Measurements from ENCODE around the gene CHRNE. TPM values are rescaled to one million over a fixed set of nuclear protein-coding genes. Genes with fewer than 3 reads are reported as not detected.
"Not testable (repeated sequence)": the region's sequence is repeated elsewhere in the genome, so short reads cannot be mapped to it uniquely, and the experiment has no call there.

The CHRNE gene
- polyA plus RNA-seq, 12 donors = 1.1 to 5.9 (median 1.6) TPM; not detected in 1

DNA sequence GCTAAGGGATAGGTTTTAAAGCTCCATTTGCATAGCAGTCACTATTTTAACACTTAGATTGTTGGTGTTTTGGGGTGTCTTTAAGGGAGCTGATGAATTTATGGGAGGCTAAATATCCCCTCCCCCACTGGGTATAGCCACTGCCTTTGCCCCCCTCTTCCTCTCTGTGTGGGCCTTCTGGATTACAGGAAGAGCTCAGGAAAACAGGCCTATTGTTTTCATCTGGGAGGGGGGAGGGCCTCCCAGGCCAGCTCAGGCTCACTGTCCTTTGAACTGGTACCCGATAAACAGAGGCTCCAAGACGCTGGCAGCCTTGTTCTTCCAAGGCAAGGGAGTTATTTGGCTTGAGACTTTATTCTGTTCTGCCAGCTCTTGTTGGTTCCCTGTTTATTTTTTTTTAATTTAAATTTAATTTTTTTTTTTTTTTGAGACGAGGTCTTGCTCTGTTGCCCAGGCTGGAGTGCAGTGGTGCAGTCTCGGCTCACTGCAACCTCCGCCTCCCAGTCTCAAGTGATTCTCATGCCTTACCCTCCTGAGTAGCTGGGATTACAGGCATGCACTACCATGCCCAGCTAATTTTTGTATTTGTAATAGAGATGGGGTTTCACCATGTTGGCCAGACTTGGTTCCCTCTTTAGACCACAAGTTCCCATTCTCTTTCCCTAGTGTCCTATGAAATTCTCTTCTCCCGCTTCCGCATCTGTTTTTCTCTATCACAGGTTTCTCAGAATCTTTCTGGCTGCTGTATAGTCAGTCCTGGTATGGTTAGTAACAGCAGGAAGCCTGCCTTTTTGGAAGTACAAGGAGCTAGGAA, 44.6 kb downstream of the CHRNE start:
- no peak for DNase-seq

DNA sequence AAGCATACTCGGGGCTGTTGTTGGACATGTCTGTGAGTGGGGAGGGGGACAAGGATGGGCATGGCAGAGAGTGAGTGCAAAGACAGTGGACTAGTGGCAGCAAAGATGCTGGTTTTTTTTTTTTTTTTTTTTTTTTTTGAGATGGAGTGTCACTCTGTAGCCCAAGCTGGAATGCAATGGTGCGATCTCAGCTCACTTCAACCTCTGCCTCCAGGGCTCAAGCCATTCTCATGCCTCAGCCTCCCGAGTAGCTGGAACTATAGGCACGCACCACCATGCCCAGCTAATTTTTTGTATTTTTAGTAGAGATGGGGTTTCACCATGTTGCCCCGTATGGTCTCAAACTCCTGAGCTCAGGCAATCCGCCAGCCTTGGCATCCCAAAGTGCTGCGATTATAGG, 45.6 kb downstream of the CHRNE start:
- DNase-seq = not testable (repeated sequence)

DNA sequence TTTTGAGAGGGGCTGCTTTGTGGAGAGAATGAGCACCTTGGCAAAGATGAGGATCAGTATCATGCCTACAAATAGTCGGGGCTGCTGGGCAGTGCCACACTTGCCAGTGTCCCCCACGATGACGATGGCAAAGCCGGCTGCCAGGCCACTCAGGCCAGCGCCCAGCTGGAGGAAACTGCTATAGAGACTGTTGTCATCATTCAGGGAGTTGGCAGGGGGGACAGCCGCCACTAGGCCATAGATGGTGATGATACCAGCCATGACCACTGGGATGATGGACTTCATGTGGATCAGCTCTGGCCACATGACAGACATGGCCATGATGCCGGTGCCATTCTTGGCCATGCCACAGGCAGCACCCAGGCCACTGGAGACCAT, 46.0 kb downstream of the CHRNE start:
- no peak for DNase-seq

DNA sequence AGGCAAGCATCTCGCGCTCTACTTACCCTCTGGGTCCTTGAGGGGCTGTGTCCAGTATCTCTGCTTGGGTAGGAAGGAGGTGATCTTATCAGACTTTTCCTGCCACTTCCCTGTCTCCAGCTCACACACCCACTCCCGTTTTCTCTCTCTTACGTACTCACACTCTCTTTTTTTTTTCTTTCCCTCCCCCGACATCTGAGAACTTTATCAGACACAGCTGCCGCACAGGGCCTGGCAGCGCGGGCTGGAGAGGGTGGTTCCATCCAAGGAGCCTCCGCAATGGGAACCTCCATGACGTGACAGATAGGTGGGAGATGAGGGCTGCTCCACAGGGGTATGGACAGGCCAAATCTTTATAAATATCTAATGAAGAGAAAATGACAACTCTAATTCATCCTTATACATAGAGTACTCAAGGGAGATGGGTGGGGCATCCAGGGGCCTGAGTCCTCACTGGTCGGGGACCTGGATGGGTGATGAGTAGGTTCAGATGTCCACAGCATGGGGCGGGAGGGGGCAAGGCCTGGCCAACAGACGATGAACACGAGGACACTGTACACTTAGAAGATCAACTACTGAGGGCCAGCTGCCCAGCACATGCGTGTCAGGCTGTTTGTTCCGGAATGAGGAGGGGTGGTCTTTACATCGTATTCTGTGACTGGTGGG, 46.5 kb downstream of the CHRNE start:
- DNase-seq = no peak

DNA sequence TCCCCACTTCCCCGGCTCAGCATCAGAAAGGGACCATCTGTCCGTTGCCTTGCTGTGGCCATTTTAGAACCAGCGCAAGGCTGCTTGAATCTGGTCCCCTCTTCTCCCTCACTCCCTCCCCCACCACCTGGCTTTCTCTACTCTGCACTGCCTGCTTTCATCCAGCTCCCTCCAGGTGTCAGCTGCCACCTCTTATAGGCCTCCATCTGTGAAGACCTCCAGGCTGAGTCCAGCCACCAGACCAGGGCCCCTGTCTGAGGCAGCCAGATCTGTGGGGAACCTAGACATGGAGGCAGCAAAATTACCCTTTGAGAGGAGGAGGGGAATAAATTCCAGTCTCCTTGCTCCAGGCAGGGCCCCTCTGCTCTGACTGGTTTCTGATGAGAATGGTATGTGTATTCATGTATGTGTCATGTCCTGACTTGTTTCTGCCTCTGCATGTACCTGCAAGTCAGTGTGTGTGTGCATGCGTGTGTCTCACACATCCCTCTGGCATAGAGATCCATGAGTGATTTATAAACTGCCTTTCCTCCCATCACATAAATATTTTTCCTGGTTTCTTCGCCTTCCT, 48.7 kb downstream of the CHRNE start:
- no peak for DNase-seq

DNA sequence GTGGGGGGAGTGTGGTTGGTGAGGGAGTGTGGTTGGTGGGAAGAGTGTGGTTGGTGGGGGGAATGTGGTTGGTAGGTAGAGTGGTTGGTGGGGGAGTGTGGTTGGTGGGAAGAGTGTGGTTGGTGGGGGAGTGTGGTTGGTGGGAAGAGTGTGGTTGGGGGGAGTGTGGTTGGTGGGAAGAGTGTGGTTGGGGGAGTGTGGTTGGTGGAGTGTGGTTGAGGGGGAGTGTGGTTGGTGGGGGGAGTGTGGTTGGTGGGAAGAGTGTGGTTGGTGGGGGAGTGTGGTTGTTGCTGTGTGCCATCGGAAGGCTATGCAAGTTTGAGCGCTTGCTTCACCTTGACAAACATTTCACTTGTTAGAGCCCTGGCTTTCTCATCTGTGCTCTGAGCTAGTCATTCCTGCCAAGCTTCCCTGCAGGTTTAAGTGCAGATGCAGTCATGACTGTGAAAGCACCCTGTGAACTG, 49.7 kb downstream of the CHRNE start:
- DNase-seq = no peak

DNA sequence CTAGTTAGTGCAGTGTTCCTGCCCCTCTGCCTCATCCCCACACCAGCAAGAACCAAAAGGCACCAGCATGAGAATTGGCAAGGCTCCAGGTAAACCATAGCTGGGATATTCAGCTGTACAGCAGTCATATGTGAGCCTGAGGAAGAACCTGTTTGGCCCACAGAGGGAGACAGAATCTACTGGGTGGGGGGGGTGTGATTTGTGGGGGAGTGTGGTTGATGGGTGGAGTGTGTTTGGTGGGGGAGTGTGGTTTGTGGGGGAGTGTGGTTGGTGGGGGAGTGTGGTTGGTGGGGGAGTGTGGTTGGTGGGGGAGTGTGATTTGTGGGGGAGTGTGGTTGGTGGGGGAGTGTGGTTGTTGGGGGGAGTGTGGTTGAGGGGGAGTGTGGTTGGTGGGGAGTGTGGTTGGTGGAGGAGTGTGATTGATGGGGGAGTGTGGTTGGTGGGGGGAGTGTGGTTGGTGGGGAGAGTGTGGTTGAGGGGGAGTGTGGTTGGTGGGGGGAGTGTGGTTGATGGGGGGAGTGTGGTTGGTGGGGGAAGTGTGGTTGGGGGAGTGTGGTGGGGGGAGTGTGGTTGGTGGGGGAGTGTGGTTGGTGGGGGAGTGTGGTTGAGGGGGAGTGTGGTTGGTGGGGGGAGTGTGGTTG, 50.2 kb downstream of the CHRNE start:
- DNase-seq = no peak

DNA sequence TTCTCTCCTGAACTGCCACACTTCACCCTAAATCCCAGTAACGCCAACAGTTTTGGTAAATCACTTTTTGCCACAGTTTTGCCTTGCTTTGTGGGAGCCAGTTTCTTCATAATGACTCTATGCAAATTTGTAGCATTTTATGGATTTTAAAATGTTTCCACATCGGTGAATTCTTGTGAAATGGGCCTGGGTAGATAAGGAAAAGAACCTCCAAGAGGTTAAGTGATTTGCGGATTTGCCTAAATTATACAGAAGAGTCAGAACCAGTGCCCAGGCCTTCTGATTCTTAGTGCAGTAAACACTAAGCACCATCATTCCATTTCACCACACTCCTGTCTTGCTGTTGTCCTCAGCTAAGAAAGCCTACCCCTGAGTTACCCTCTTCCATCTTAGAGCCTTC, 51.8 kb downstream of the CHRNE start:
- no peak for DNase-seq

DNA sequence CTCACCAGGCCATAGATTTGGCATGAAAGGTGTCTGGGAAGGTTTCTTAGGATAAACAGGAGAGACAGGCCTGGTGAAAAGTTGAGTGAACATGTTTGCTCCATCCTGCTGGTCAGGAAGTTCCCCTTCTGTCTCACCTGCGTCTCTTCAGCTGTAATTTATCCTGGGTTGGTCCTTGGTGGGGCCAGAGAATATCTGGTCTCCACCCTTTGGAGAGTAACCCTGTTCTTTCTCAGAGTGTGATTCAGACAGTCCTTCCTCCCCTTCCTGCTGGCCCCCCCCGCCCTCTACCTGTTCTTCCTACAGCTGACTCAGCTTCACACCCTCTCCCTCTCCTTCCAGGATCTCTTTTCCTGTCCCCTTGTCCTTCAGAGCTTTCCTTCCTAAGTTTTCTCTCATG, 52.7 kb downstream of the CHRNE start:
- no peak for DNase-seq

DNA sequence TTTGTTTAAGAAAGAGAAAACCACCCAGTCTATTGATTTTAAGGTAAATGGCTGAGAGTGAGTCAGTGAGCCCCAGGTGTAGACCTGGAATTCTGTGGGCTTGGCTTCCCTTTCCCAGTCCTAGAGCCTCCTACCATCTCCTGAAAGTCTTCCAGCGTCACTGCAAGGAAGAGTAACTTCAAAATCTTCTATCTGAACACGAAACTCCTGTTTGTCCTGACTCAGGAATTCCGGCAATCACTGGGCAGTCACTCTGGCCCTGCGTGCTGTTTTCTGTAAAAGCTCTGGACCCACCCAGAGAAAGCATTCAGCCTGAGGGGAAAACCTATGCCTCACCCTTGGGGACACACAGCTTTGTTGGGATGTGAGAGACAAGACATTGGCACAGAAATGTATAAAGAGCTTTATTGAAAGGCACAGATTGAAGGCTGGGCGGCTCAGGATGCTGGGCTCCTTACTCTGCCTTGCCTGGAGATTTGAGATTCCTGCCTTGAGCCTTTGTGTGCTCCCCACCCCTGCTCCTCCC, 53.8 kb downstream of the CHRNE start:
- DNase-seq = no peak

Other genes with a start within 250 kb of the CHRNE start
- 10 to 100 TPM in 11 of 12 donors, not detected in 1; 26.2 to 56.6 (median 28.7) TPM for gene PELP1, start 199.0 kb downstream of the CHRNE start, polyA plus RNA-seq (ENCODE audit: insufficient read length in 12 of 12)
- 10 to 100 TPM in 11 of 12 donors, not detected in 1; 14.4 to 42.1 (median 18.9) TPM for gene ARRB2, start 192.5 kb downstream of the CHRNE start, polyA plus RNA-seq (ENCODE audit: insufficient read length in 12 of 12)
- gene MED11, start 171.7 kb downstream of the CHRNE start, polyA plus RNA-seq (ENCODE audit: insufficient read length in 12 of 12) = 10 to 100 TPM in 11 of 12 donors, not detected in 1; 15.7 to 30.1 (median 16.5) TPM
- gene ZMYND15, start 163.3 kb downstream of the CHRNE start, polyA plus RNA-seq (ENCODE audit: insufficient read length in 12 of 12) = under 1 TPM in 10 of 12 donors, not detected in 2; 0.08 to 0.68 (median 0.26) TPM
- gene CXCL16, start 163.2 kb downstream of the CHRNE start, polyA plus RNA-seq (ENCODE audit: insufficient read length in 12 of 12) = 10 to 100 TPM in 1 of 12 donors, 1 to 10 TPM in 9, not detected in 2; 3.6 to 10.6 (median 4.4) TPM
- under 1 TPM in 1 of 12 donors, not detected in 11; 0.43 TPM for gene TM4SF5, start 131.2 kb downstream of the CHRNE start, polyA plus RNA-seq (ENCODE audit: insufficient read length in 12 of 12)
- gene VMO1, start 116.7 kb downstream of the CHRNE start, polyA plus RNA-seq (ENCODE audit: insufficient read length in 12 of 12) = 10 to 100 TPM in 1 of 12 donors, 1 to 10 TPM in 8, under 1 TPM in 1, not detected in 2; 0.86 to 10.1 (median 5.1) TPM
- gene GLTPD2, start 114.1 kb downstream of the CHRNE start, polyA plus RNA-seq (ENCODE audit: insufficient read length in 12 of 12) = 1 to 10 TPM in 1 of 12 donors, under 1 TPM in 9, not detected in 2; 0.35 to 1.1 (median 0.51) TPM
- gene PSMB6, start 106.9 kb downstream of the CHRNE start, polyA plus RNA-seq (ENCODE audit: insufficient read length in 12 of 12) = 100 to 1,000 TPM in 1 of 12 donors, 10 to 100 TPM in 10, not detected in 1; 54.7 to 102 (median 94.2) TPM
- 10 to 100 TPM in 11 of 12 donors, not detected in 1; 19.6 to 47.2 (median 24.1) TPM for gene PLD2, start 95.9 kb downstream of the CHRNE start, polyA plus RNA-seq (ENCODE audit: insufficient read length in 12 of 12)
- gene MINK1, start 69.8 kb downstream of the CHRNE start, polyA plus RNA-seq (ENCODE audit: insufficient read length in 12 of 12) = 10 to 100 TPM in 11 of 12 donors, not detected in 1; 21.5 to 61.5 (median 28.0) TPM
- gene C17orf107, start 3.6 kb downstream of the CHRNE start, polyA plus RNA-seq (ENCODE audit: insufficient read length in 12 of 12) = 1 to 10 TPM in 8 of 12 donors, under 1 TPM in 3, not detected in 1; 0.70 to 9.2 (median 1.2) TPM
- 1 to 10 TPM in 6 of 12 donors, under 1 TPM in 4, not detected in 2; 0.61 to 7.5 (median 1.1) TPM for gene GP1BA, start 29.2 kb upstream of the CHRNE start, polyA plus RNA-seq (ENCODE audit: insufficient read length in 12 of 12)
- 10 to 100 TPM in 11 of 12 donors, not detected in 1; 36.3 to 58.0 (median 46.4) TPM for gene SLC25A11, start 36.9 kb upstream of the CHRNE start, polyA plus RNA-seq (ENCODE audit: insufficient read length in 12 of 12)
- gene RNF167, start 37.2 kb upstream of the CHRNE start, polyA plus RNA-seq (ENCODE audit: insufficient read length in 12 of 12) = 100 to 1,000 TPM in 1 of 12 donors, 10 to 100 TPM in 10, not detected in 1; 65.5 to 159 (median 73.9) TPM
- gene PFN1, start 45.4 kb upstream of the CHRNE start, polyA plus RNA-seq (ENCODE audit: insufficient read length in 12 of 12) = 100 to 1,000 TPM in 11 of 12 donors, not detected in 1; 260 to 767 (median 354) TPM
- 1,000 to 10,000 TPM in 10 of 12 donors, 100 to 1,000 TPM in 2; 501 to 7,271 (median 1,745) TPM for gene ENO3, start 48.0 kb upstream of the CHRNE start, polyA plus RNA-seq (ENCODE audit: insufficient read length in 12 of 12)
- gene SPAG7, start 64.7 kb upstream of the CHRNE start, polyA plus RNA-seq (ENCODE audit: insufficient read length in 12 of 12) = 10 to 100 TPM in 11 of 12 donors, not detected in 1; 62.8 to 91.4 (median 84.4) TPM
- 10 to 100 TPM in 11 of 12 donors, not detected in 1; 13.8 to 52.0 (median 23.3) TPM for gene CAMTA2, start 84.6 kb upstream of the CHRNE start, polyA plus RNA-seq (ENCODE audit: insufficient read length in 12 of 12)
- gene INCA1, start 94.4 kb upstream of the CHRNE start, polyA plus RNA-seq (ENCODE audit: insufficient read length in 12 of 12) = 1 to 10 TPM in 10 of 12 donors, not detected in 2; 3.1 to 6.8 (median 4.7) TPM
- 100 to 1,000 TPM in 5 of 12 donors, 10 to 100 TPM in 6, not detected in 1; 66.2 to 127 (median 92.7) TPM for gene KIF1C, start 94.9 kb upstream of the CHRNE start, polyA plus RNA-seq (ENCODE audit: insufficient read length in 12 of 12)
- under 1 TPM in 9 of 12 donors, not detected in 3; 0.05 to 0.45 (median 0.20) TPM for gene SLC52A1, start 132.3 kb upstream of the CHRNE start, polyA plus RNA-seq (ENCODE audit: insufficient read length in 12 of 12)
- gene ZFP3, start 175.4 kb upstream of the CHRNE start, polyA plus RNA-seq (ENCODE audit: insufficient read length in 12 of 12) = 10 to 100 TPM in 10 of 12 donors, 1 to 10 TPM in 1, not detected in 1; 7.8 to 16.5 (median 12.3) TPM
- gene ZNF232, start 208.8 kb upstream of the CHRNE start, polyA plus RNA-seq (ENCODE audit: insufficient read length in 12 of 12) = 10 to 100 TPM in 10 of 12 donors, 1 to 10 TPM in 1, not detected in 1; 9.3 to 34.2 (median 11.8) TPM
- gene USP6, start 212.9 kb upstream of the CHRNE start, polyA plus RNA-seq (ENCODE audit: insufficient read length in 12 of 12) = 10 to 100 TPM in 8 of 12 donors, 1 to 10 TPM in 3, not detected in 1; 5.7 to 36.2 (median 21.3) TPM